SK-N-SH treated with all-trans-retinoic acid at 6 μM for 48 hours (cell line): ENCODE measurements around the gene CUL2.

ENCODE experiments used
- ATAC-seq: fragments of 200-7000 bp; cut with Tn5 transposase; 3 replicates; pipeline ENCODE4 v1.9.1; 2020; ENCODE audit warnings: mild to moderate bottlenecking, moderate library complexity
- ARNTL ChIP-seq: fragments of 450-650 bp; formaldehyde crosslinking; IDR thresholded peaks from 2 replicates; pipeline ENCODE4 v1.5.0; 2020; ENCODE audit warnings: low read depth, mild to moderate bottlenecking, moderate library complexity, borderline replicate concordance
- BACH2 ChIP-seq: fragments of 250-450 bp; sonication (Bioruptor Pico); IDR thresholded peaks from 2 replicates; pipeline ENCODE4 v1.9.0; 2021; ENCODE audit warnings: mild to moderate bottlenecking, borderline replicate concordance
- CREB5 ChIP-seq: fragments of 250-450 bp; sonication (Bioruptor Pico); IDR thresholded peaks from 2 replicates; pipeline ENCODE4 v1.5.1; 2020; ENCODE audit warnings: low read depth, mild to moderate bottlenecking, moderate library complexity
- CSDC2 ChIP-seq: fragments of 250-450 bp; sonication (Bioruptor Pico); IDR thresholded peaks from 2 replicates; pipeline ENCODE4 v1.5.0; 2020; ENCODE audit warnings: mild to moderate bottlenecking, moderate library complexity
- ESRRG ChIP-seq: fragments of 250-450 bp; sonication (Bioruptor Pico); IDR thresholded peaks from 2 replicates; pipeline ENCODE4 v1.6.1; 2021; ENCODE audit warnings: mild to moderate bottlenecking
- GLIS3 ChIP-seq: fragments of 250-450 bp; sonication (Bioruptor Pico); IDR thresholded peaks from 2 replicates; pipeline ENCODE4 v1.5.0; 2020; ENCODE audit warnings: mild to moderate bottlenecking, moderate library complexity
- ISL1 ChIP-seq: fragments of 250-450 bp; sonication (Bioruptor Pico); IDR thresholded peaks from 2 replicates; pipeline ENCODE4 v2.1.2; 2022; ENCODE audit warnings: mild to moderate bottlenecking, moderate library complexity
- OSR1 ChIP-seq: fragments of 250-450 bp; sonication (Bioruptor Pico); IDR thresholded peaks from 2 replicates; pipeline ENCODE4 v1.8.0; 2022; ENCODE audit warnings: moderate library complexity, mild to moderate bottlenecking, inconsistent platforms
- PATZ1 ChIP-seq: fragments of 250-450 bp; sonication (Bioruptor Pico); IDR thresholded peaks from 2 replicates; pipeline ENCODE4 v1.8.0; 2020; ENCODE audit warnings: mild to moderate bottlenecking, moderate library complexity, borderline replicate concordance
- PPARA ChIP-seq: fragments of 250-450 bp; sonication (Bioruptor Pico); IDR thresholded peaks from 2 replicates; pipeline ENCODE4 v1.5.0; 2020; ENCODE audit warnings: mild to moderate bottlenecking, borderline replicate concordance
- RARB ChIP-seq: fragments of 250-450 bp; sonication (Bioruptor Pico); IDR thresholded peaks from 2 replicates; pipeline ENCODE4 v1.8.0; 2021; ENCODE audit warnings: mild to moderate bottlenecking, moderate library complexity
- SNAI2 ChIP-seq: fragments of 250-450 bp; sonication (Bioruptor Pico); IDR thresholded peaks from 2 replicates; pipeline ENCODE4 v1.5.0; 2020; ENCODE audit warnings: mild to moderate bottlenecking, moderate library complexity
- TCF4 ChIP-seq: fragments of 250-450 bp; sonication (Bioruptor Pico); IDR thresholded peaks from 2 replicates; pipeline ENCODE4 v1.8.0; 2021; ENCODE audit warnings: mild to moderate bottlenecking, moderate library complexity, borderline replicate concordance
- TOX ChIP-seq: fragments of 250-450 bp; sonication (Bioruptor Pico); IDR thresholded peaks from 2 replicates; pipeline ENCODE4 v1.8.0; 2021; ENCODE audit warnings: mild to moderate bottlenecking, moderate library complexity, borderline replicate concordance
- TSHZ2 ChIP-seq: fragments of 250-450 bp; sonication (Bioruptor Pico); IDR thresholded peaks from 2 replicates; pipeline ENCODE4 v1.5.0; 2020; ENCODE audit warnings: mild to moderate bottlenecking, moderate library complexity
- ZFP3 ChIP-seq: fragments of 250-450 bp; sonication (Bioruptor Pico); IDR thresholded peaks from 2 replicates; pipeline ENCODE4 v1.5.0; 2020; ENCODE audit warnings: mild to moderate bottlenecking, moderate library complexity
- ZFP30 ChIP-seq: fragments of 450-650 bp; formaldehyde crosslinking; IDR thresholded peaks from 2 replicates; pipeline ENCODE4 v1.5.0; 2022; ENCODE audit warnings: mild to moderate bottlenecking, moderate library complexity
- ZNF565 ChIP-seq: fragments of 450-650 bp; formaldehyde crosslinking; conservative IDR thresholded peaks from 2 replicates; pipeline ENCODE4 v1.5.0; 2020; ENCODE audit warnings: low read depth, mild to moderate bottlenecking, moderate library complexity
- ZNF70 ChIP-seq: fragments of 450-650 bp; formaldehyde crosslinking; IDR thresholded peaks from 2 replicates; pipeline ENCODE4 v1.5.0; 2020; ENCODE audit warnings: mild to moderate bottlenecking, moderate library complexity
- ZNF8 ChIP-seq: fragments of 450-650 bp; formaldehyde crosslinking; IDR thresholded peaks from 2 replicates; pipeline ENCODE4 v1.5.0; 2020; ENCODE audit warnings: mild to moderate bottlenecking, moderate library complexity
- TF ChIP-seq, protein P1 (sequence below): fragments of 250-450 bp; sonication (Bioruptor Pico); IDR thresholded peaks from 2 replicates; pipeline ENCODE4 v1.5.1; 2021; ENCODE audit warnings: mild to moderate bottlenecking, moderate library complexity
- TF ChIP-seq, protein P2 (sequence below): fragments of 250-450 bp; sonication (Bioruptor Pico); IDR thresholded peaks from 2 replicates; pipeline ENCODE4 v1.8.0; 2021; ENCODE audit warnings: low read depth, mild to moderate bottlenecking, moderate library complexity, borderline replicate concordance

Gene CUL2

GRCh38 chr10:35007858-35008301, 82.3 kb downstream of the CUL2 start:
- TF ChIP-seq TOX (CRISPR knock-in tag) (no peak), RARB (no peak), ARNTL (CRISPR knock-in tag) (no peak), ZNF565 (no peak), OSR1 (CRISPR knock-in tag) (no peak), ISL1 (CRISPR knock-in tag) (no peak), ZNF70 (no peak), PPARA (CRISPR knock-in tag) (no peak), TCF4 (CRISPR knock-in tag) (no peak)
- TF ChIP-seq, protein P1, sequence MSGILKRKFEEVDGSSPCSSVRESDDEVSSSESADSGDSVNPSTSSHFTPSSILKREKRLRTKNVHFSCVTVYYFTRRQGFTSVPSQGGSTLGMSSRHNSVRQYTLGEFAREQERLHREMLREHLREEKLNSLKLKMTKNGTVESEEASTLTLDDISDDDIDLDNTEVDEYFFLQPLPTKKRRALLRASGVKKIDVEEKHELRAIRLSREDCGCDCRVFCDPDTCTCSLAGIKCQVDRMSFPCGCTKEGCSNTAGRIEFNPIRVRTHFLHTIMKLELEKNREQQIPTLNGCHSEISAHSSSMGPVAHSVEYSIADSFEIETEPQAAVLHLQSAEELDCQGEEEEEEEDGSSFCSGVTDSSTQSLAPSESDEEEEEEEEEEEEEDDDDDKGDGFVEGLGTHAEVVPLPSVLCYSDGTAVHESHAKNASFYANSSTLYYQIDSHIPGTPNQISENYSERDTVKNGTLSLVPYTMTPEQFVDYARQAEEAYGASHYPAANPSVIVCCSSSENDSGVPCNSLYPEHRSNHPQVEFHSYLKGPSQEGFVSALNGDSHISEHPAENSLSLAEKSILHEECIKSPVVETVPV (CRISPR knock-in tag), result no peak
- TF ChIP-seq, protein P2, sequence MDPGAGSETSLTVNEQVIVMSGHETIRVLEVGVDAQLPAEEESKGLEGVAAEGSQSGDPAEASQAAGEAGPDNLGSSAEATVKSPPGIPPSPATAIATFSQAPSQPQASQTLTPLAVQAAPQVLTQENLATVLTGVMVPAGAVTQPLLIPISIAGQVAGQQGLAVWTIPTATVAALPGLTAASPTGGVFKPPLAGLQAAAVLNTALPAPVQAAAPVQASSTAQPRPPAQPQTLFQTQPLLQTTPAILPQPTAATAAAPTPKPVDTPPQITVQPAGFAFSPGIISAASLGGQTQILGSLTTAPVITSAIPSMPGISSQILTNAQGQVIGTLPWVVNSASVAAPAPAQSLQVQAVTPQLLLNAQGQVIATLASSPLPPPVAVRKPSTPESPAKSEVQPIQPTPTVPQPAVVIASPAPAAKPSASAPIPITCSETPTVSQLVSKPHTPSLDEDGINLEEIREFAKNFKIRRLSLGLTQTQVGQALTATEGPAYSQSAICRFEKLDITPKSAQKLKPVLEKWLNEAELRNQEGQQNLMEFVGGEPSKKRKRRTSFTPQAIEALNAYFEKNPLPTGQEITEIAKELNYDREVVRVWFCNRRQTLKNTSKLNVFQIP, result no peak
- no peak for ATAC-seq

DNA sequence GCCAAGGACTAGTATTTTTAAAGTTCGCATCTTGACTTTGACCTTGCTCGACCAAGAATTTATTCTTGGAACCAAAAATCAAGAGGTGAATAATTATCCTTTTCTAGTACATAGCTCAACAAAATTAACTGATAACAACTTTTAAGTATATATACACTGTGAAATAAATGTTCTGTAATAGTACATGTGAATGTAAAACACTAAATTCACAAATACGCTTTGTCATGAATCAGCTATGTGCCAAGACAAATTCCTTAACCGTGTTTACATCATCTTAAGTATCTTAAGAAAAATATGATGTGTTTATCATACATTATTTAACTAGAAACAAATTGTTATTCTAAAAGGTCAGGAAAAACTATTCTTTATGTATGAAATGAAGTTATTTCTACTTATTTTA, 83.3 kb downstream of the CUL2 start:
- no peak for ATAC-seq
- TF ChIP-seq GLIS3 (CRISPR knock-in tag) (no peak), ESRRG (CRISPR knock-in tag) (no peak), ZNF565 (no peak), PATZ1 (no peak), PPARA (CRISPR knock-in tag) (no peak), TSHZ2 (no peak), ZFP30 (CRISPR knock-in tag) (no peak), CSDC2 (CRISPR knock-in tag) (no peak), ZFP3 (no peak), SNAI2 (CRISPR knock-in tag) (no peak), TCF4 (CRISPR knock-in tag) (no peak)

DNA sequence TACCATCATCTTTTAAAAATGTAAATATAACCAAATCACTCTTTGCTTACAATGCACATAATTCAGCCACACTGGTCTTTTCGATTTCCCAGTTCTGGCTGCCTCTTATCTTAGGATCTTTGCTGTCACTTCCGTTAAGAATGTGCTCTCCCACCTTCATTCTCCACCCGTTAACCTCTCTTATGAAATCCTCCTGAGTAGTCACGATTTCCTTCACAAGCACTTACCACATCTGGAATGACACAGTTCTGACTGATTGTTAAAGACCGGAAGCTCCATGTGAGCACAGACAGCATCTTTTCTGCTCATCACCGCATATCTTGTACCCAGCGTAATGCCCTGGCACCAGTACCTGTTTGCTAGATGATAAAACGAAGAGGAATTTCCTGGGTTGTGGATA, 84.3 kb downstream of the CUL2 start:
- ATAC-seq, result peak; percentile 80
- TF ChIP-seq ZFP3 (no peak), SNAI2 (CRISPR knock-in tag) (no peak), PPARA (CRISPR knock-in tag) (no peak), TOX (CRISPR knock-in tag) (no peak), GLIS3 (CRISPR knock-in tag) (no peak), TSHZ2 (no peak), PATZ1 (no peak), BACH2 (CRISPR knock-in tag) (no peak), CREB5 (no peak), ZNF8 (CRISPR knock-in tag) (no peak), ZFP30 (CRISPR knock-in tag) (no peak), OSR1 (CRISPR knock-in tag) (no peak), TCF4 (CRISPR knock-in tag) (no peak), RARB (no peak)
- TF ChIP-seq, protein P2, result no peak
